Measurements from ENCODE around the gene ZNF101.
"Not testable (repeated sequence)": the region's sequence is repeated elsewhere in the genome, so short reads cannot be mapped to it uniquely, and the experiment has no call there.

ZNF101 gene

GRCh38 chr19:19661675-19662251 lies 6.9 kb upstream of the ZNF101 start:
- no peak for DNase-seq (ENCODE audit: low read depth in 2 of 2)

- no peak for DNase-seq (ENCODE audit: low read depth in 2 of 2)
These were observed 6.3 kb upstream of the ZNF101 start for GRCh38 chr19:19662344-19662743.

GRCh38 chr19:19662871-19663255 lies 5.8 kb upstream of the ZNF101 start:
- no peak for DNase-seq (ENCODE audit: low read depth in 2 of 2)

- peak; percentile 95 to 96 for DNase-seq (ENCODE audit: low read depth in 2 of 2)
These were observed 5.2 kb upstream of the ZNF101 start, which contains the start of gene ATP13A1 for GRCh38 chr19:19663256-19664120. ATP13A1 (minus strand) TSS chr19:19663676; CDS start chr19:19663666, 10 bp downstream.

- DNase-seq (ENCODE audit: low read depth in 2 of 2) = not testable (repeated sequence)
These were observed 3.2 kb upstream of the ZNF101 start for GRCh38 chr19:19665420-19665948.

GRCh38 chr19:19670070-19670551 lies 1.5 kb downstream of the ZNF101 start:
- no peak for DNase-seq (ENCODE audit: low read depth in 2 of 2)

- DNase-seq (ENCODE audit: low read depth in 2 of 2) = no peak
These were observed 4.2 kb downstream of the ZNF101 start for GRCh38 chr19:19672816-19673215.

- DNase-seq (ENCODE audit: low read depth in 2 of 2) = no peak
These were observed 5.7 kb downstream of the ZNF101 start for GRCh38 chr19:19674315-19674714.

- DNase-seq (ENCODE audit: low read depth in 2 of 2) = no peak
These were observed 8.9 kb downstream of the ZNF101 start for GRCh38 chr19:19677579-19677978.

- no peak for DNase-seq (ENCODE audit: low read depth in 2 of 2)
These were observed 10.8 kb downstream of the ZNF101 start for GRCh38 chr19:19679176-19680073.

GRCh38 chr19:19686119-19686518 lies 17.5 kb downstream of the ZNF101 start:
- not testable (repeated sequence) for DNase-seq (ENCODE audit: low read depth in 2 of 2)

GRCh38 chr19:19686580-19686979 lies 17.9 kb downstream of the ZNF101 start:
- no peak for DNase-seq (ENCODE audit: low read depth in 2 of 2)

- DNase-seq (ENCODE audit: low read depth in 2 of 2) = no peak
These were observed 18.5 kb downstream of the ZNF101 start for GRCh38 chr19:19687090-19687489.

GRCh38 chr19:19689023-19689422 lies 20.4 kb downstream of the ZNF101 start:
- not testable (repeated sequence) for DNase-seq (ENCODE audit: low read depth in 2 of 2)

- no peak for DNase-seq (ENCODE audit: low read depth in 2 of 2)
These were observed 23.0 kb downstream of the ZNF101 start for GRCh38 chr19:19691683-19692082.

- no peak for DNase-seq (ENCODE audit: low read depth in 2 of 2)
These were observed 27.7 kb downstream of the ZNF101 start for GRCh38 chr19:19696386-19696785.

- DNase-seq (ENCODE audit: low read depth in 2 of 2) = no peak
These were observed 28.9 kb downstream of the ZNF101 start for GRCh38 chr19:19697589-19697988.

- not testable (repeated sequence) for DNase-seq (ENCODE audit: low read depth in 2 of 2)
These were observed 31.9 kb downstream of the ZNF101 start for GRCh38 chr19:19700493-19700892.

GRCh38 chr19:19704836-19705235 lies 36.2 kb downstream of the ZNF101 start:
- DNase-seq (ENCODE audit: low read depth in 2 of 2) = no peak

- no peak for DNase-seq (ENCODE audit: low read depth in 2 of 2)
These were observed 41.9 kb downstream of the ZNF101 start for GRCh38 chr19:19710506-19710905.

- no peak for DNase-seq (ENCODE audit: low read depth in 2 of 2)
These were observed 42.8 kb downstream of the ZNF101 start for GRCh38 chr19:19711306-19711933.
